SH-SY5Y (cell line): ENCODE data around the gene MANSC4.

ENCODE experiments used
- GATA2 ChIP-seq: IDR thresholded peaks from 2 replicates; pipeline ENCODE4 v1.6.1; 2011; ENCODE audit warnings: mild to moderate bottlenecking, low read depth, low read length
- GATA3 ChIP-seq: IDR thresholded peaks from 2 replicates; pipeline ENCODE4 v1.6.1; 2011; ENCODE audit warnings: low read depth, mild to moderate bottlenecking, low read length, moderate library complexity

- TF ChIP-seq GATA2, result no peak
- no peak for TF ChIP-seq GATA3
Measured at GRCh38 chr12:27826076-27826475, 46.0 kb upstream of the MANSC4 start.
